OCI-LY1 (cell line): ENCODE measurements around the gene PRKG2.
A peak's percentile ranks its signal among the peaks of the same experiment; 100 is the strongest.

Experiments used
- H2AFZ ChIP-seq: fragments of 200-600 bp; sonication (generic), shearing (Covaris generic); 2 replicates; pipeline ENCODE4 v1.6.0; 2014; ENCODE audit warnings: antibody characterized with exemption, mild to moderate bottlenecking, low read length
- H3F3A ChIP-seq: fragments of 200-600 bp; sonication (generic), shearing (Covaris generic); 2 replicates; pipeline ENCODE4 v1.6.0; 2014; ENCODE audit warnings: mild to moderate bottlenecking, antibody characterized with exemption, low read length, moderate library complexity; ENCODE audit not compliant: insufficient read depth
- H3K27ac ChIP-seq: fragments of 200-600 bp; sonication (generic); 2 replicates; pipeline ENCODE4 v1.5.1; 2014; ENCODE audit warnings: low read length, mixed run types, mild to moderate bottlenecking, low read depth; ENCODE audit not compliant: poor library complexity, severe bottlenecking
- H3K27me3 ChIP-seq: fragments of 200-600 bp; sonication (generic); 2 replicates; pipeline ENCODE4 v1.6.0; 2014; ENCODE audit warnings: antibody characterized with exemption, mild to moderate bottlenecking, low read length, moderate library complexity; ENCODE audit not compliant: insufficient read depth
- H3K36me3 ChIP-seq: fragments of 200-600 bp; sonication (generic); 2 replicates; pipeline ENCODE4 v1.6.1; 2014; ENCODE audit warnings: mild to moderate bottlenecking, antibody characterized with exemption, low read length, moderate library complexity, mixed read lengths; ENCODE audit not compliant: insufficient read depth
- H3K4me1 ChIP-seq: fragments of 200-600 bp; sonication (generic); 2 replicates; pipeline ENCODE4 v1.5.1; 2014; ENCODE audit warnings: mild to moderate bottlenecking, low read length, moderate library complexity; ENCODE audit not compliant: insufficient read depth, severe bottlenecking
- H3K4me2 ChIP-seq: fragments of 200-600 bp; sonication (generic), shearing (Covaris generic); 2 replicates; pipeline ENCODE4 v1.6.1; 2014; ENCODE audit warnings: low read length
- H3K4me3 ChIP-seq: fragments of 200-600 bp; sonication (generic); 2 replicates; pipeline ENCODE4 v1.5.1; 2014; ENCODE audit warnings: low read length, low read depth, mild to moderate bottlenecking, mixed read lengths; ENCODE audit not compliant: poor library complexity, severe bottlenecking
- H3K79me2 ChIP-seq: fragments of 200-600 bp; shearing (Covaris generic); 2 replicates; pipeline ENCODE4 v1.6.1; 2016; ENCODE audit warnings: mixed run types, low read length, mixed read lengths; ENCODE audit not compliant: insufficient read depth
- H3K9ac ChIP-seq: fragments of 200-600 bp; sonication (generic), shearing (Covaris generic); 2 replicates; pipeline ENCODE4 v1.6.1; 2014; ENCODE audit warnings: mild to moderate bottlenecking, low read length, mixed read lengths
- H3K9me2 ChIP-seq: fragments of 200-600 bp; sonication (generic), shearing (Covaris generic); 2 replicates; pipeline ENCODE4 v1.6.1; 2014; ENCODE audit warnings: low read depth, mild to moderate bottlenecking, low read length, mixed read lengths
- H3K9me3 ChIP-seq: fragments of 200-600 bp; shearing (Covaris generic); 2 replicates; pipeline ENCODE4 v1.6.1; 2014; ENCODE audit warnings: low read length, mixed read lengths
- H4K20me1 ChIP-seq: fragments of 200-600 bp; sonication (generic), shearing (Covaris generic); 2 replicates; pipeline ENCODE4 v1.6.0; 2016; ENCODE audit warnings: mild to moderate bottlenecking, low read length; ENCODE audit not compliant: insufficient read depth
- EZH2 ChIP-seq: fragments of 200-600 bp; sonication (generic), shearing (Covaris generic); IDR thresholded peaks from 2 replicates; pipeline ENCODE4 v1.8.0; 2017; ENCODE audit warnings: borderline replicate concordance, mixed run types, mild to moderate bottlenecking, antibody characterized with exemption, low read length, moderate library complexity, mixed read lengths
- TF ChIP-seq, protein P1 (sequence below): fragments of 200-600 bp; sonication (generic), shearing (Covaris generic); IDR thresholded peaks from 2 replicates; pipeline ENCODE4 v1.5.1; 2017; ENCODE audit warnings: mild to moderate bottlenecking, antibody characterized with exemption, low read length, moderate library complexity, mixed read lengths

The PRKG2 gene

GRCh38 chr4:81052119-81053068 lies 162.6 kb downstream of the PRKG2 start:
- Histone ChIP-seq H3F3A (no peaks in the 10 kb centered on the region), H3K4me1 (peaks cover 70% of the 10 kb centered on the region), H3K79me2 (peaks cover 68% of the 10 kb centered on the region), H3K9me2 (no peaks in the 10 kb centered on the region), H3K9me3 (peaks cover 6% of the 10 kb centered on the region; the same call in 1 of the 2 replicates), H4K20me1 (no peaks in the 10 kb centered on the region), H3K36me3 (peaks cover 68% of the 10 kb centered on the region), H3K27me3 (no peaks in the 10 kb centered on the region), H3K9ac (peak overlapping the region; percentile 61), H2AFZ (no peak overlapping the region), H3K4me2 (peak overlapping the region; percentile 48), H3K27ac (peak overlapping the region; percentile 92), H3K4me3 (peak overlapping the region; percentile 18)
- no peak for TF ChIP-seq EZH2
- TF ChIP-seq, protein P1, sequence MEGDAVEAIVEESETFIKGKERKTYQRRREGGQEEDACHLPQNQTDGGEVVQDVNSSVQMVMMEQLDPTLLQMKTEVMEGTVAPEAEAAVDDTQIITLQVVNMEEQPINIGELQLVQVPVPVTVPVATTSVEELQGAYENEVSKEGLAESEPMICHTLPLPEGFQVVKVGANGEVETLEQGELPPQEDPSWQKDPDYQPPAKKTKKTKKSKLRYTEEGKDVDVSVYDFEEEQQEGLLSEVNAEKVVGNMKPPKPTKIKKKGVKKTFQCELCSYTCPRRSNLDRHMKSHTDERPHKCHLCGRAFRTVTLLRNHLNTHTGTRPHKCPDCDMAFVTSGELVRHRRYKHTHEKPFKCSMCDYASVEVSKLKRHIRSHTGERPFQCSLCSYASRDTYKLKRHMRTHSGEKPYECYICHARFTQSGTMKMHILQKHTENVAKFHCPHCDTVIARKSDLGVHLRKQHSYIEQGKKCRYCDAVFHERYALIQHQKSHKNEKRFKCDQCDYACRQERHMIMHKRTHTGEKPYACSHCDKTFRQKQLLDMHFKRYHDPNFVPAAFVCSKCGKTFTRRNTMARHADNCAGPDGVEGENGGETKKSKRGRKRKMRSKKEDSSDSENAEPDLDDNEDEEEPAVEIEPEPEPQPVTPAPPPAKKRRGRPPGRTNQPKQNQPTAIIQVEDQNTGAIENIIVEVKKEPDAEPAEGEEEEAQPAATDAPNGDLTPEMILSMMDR = peak; percentile 94

- Histone ChIP-seq H3K9ac (peak overlapping the region; percentile 61), H3K27ac (peak overlapping the region; percentile 92), H4K20me1 (no peaks in the 10 kb centered on the region), H3K4me3 (peak overlapping the region; percentile 18), H3K27me3 (no peaks in the 10 kb centered on the region), H3K9me2 (no peaks in the 10 kb centered on the region), H3F3A (no peaks in the 10 kb centered on the region), H3K79me2 (peaks cover 83% of the 10 kb centered on the region), H3K4me1 (peaks cover 90% of the 10 kb centered on the region), H3K4me2 (peak overlapping the region; percentile 48), H2AFZ (no peak overlapping the region), H3K9me3 (peaks cover 3% of the 10 kb centered on the region; the same call in 1 of the 2 replicates), H3K36me3 (peaks cover 70% of the 10 kb centered on the region)
- TF ChIP-seq, protein P1 = no peak
- no peak for TF ChIP-seq EZH2
These were observed 165.1 kb downstream of the PRKG2 start for GRCh38 chr4:81049907-81050306.

- H3K4me3 ChIP-seq = peak overlapping the region; percentile 18
- H3K4me1 ChIP-seq = peaks cover 89% of the 10 kb centered on the region
- no peaks in the 10 kb centered on the region; the same call in 1 of the 2 replicates for H3K9me3 ChIP-seq
- peak overlapping the region; percentile 48 for H3K4me2 ChIP-seq
- TF ChIP-seq EZH2 = no peak
- TF ChIP-seq, protein P1 = no peak
- H3K9me2 ChIP-seq = no peaks in the 10 kb centered on the region
- H3K27me3 ChIP-seq = no peaks in the 10 kb centered on the region
- peaks cover 70% of the 10 kb centered on the region for H3K36me3 ChIP-seq
- H3K27ac ChIP-seq = peak overlapping the region; percentile 92
- no peak overlapping the region for H2AFZ ChIP-seq
- peak overlapping the region; percentile 61 for H3K9ac ChIP-seq
- peaks cover 83% of the 10 kb centered on the region for H3K79me2 ChIP-seq
- H3F3A ChIP-seq = no peaks in the 10 kb centered on the region
- no peaks in the 10 kb centered on the region for H4K20me1 ChIP-seq
These were observed 165.7 kb downstream of the PRKG2 start for GRCh38 chr4:81049330-81049729.
